HepG2 (cell line): ENCODE data around the gene GCNT2. TPM values are rescaled to one million over a fixed set of nuclear protein-coding genes. Genes with fewer than 3 reads are reported as not detected.

ENCODE experiments used
- BCL6 ChIP-seq: IDR thresholded peaks from 2 replicates; pipeline ENCODE4 v1.6.1; 2016; ENCODE audit warnings: missing genetic modification reagents, missing compliant biosample characterization
- DMAP1 ChIP-seq: IDR thresholded peaks from 2 replicates; pipeline ENCODE4 v1.6.1; 2016
- DRAP1 ChIP-seq: IDR thresholded peaks from 2 replicates; pipeline ENCODE4 v1.6.1; 2016; ENCODE audit warnings: missing genetic modification reagents, missing compliant biosample characterization
- HNF4A ChIP-seq: sonication (generic); formaldehyde crosslinking; IDR thresholded peaks from 2 replicates; pipeline ENCODE4 v1.4.0; 2020; ENCODE audit warnings: missing genetic modification reagents
- LCORL ChIP-seq, 2 experiments: fragments of 450-650 bp in 1 of 2; sonication (generic) in 1 of 2; formaldehyde crosslinking in 1 of 2; IDR thresholded peaks; 2 replicates each; pipeline versions ENCODE4 v1.5.0 to v1.6.1; 2017 to 2020; ENCODE audit warnings: antibody characterized with exemption in 1 of 2, missing genetic modification reagents in 1 of 2
- MAF1 ChIP-seq: sonication (generic); formaldehyde crosslinking; IDR thresholded peaks from 2 replicates; pipeline ENCODE4 v1.5.0; 2020; ENCODE audit warnings: missing genetic modification reagents, borderline replicate concordance
- NFKBIZ ChIP-seq: IDR thresholded peaks from 2 replicates; pipeline ENCODE4 v1.6.1; 2018; ENCODE audit warnings: missing genetic modification reagents, missing compliant biosample characterization
- PHF8 ChIP-seq: sonication (generic); formaldehyde crosslinking; IDR thresholded peaks from 2 replicates; pipeline ENCODE4 v1.5.0; 2020; ENCODE audit warnings: missing genetic modification reagents
- PRDM4 ChIP-seq: sonication (generic); formaldehyde crosslinking; IDR thresholded peaks from 2 replicates; pipeline ENCODE4 v1.9.0; 2021; ENCODE audit warnings: missing genetic modification reagents, borderline replicate concordance
- REPIN1 ChIP-seq: sonication (generic); formaldehyde crosslinking; IDR thresholded peaks from 2 replicates; pipeline ENCODE4 v1.8.0; 2022; ENCODE audit warnings: missing genetic modification reagents, low read depth, mild to moderate bottlenecking, borderline replicate concordance
- SETDB1 ChIP-seq: sonication (generic); formaldehyde crosslinking; IDR thresholded peaks from 2 replicates; pipeline ENCODE4 v1.5.1; 2020; ENCODE audit warnings: missing genetic modification reagents, mild to moderate bottlenecking, borderline replicate concordance
- SIX4 ChIP-seq: sonication (generic); formaldehyde crosslinking; IDR thresholded peaks from 2 replicates; pipeline ENCODE4 v1.4.0; 2020; ENCODE audit warnings: missing genetic modification reagents
- SNAPC5 ChIP-seq: sonication (generic); formaldehyde crosslinking; IDR thresholded peaks from 2 replicates; pipeline ENCODE4 v1.8.1; 2023; ENCODE audit warnings: mild to moderate bottlenecking, missing genetic modification reagents, borderline replicate concordance
- SOX13 ChIP-seq, 3 experiments: fragments of 450-650 bp in 1 of 3; sonication (generic) in 1 of 3; formaldehyde crosslinking in 1 of 3; IDR thresholded peaks in 2 of 3; conservative IDR thresholded peaks in 1 of 3; 2 replicates each; pipeline versions ENCODE4 v1.5.0 to v1.6.1; 2016 to 2020; ENCODE audit warnings: antibody characterized with exemption in 1 of 3, mild to moderate bottlenecking in 1 of 3, missing compliant biosample characterization in 1 of 3, missing genetic modification reagents in 1 of 3, moderate library complexity in 1 of 3
- THYN1 ChIP-seq: sonication (generic); formaldehyde crosslinking; IDR thresholded peaks from 2 replicates; pipeline ENCODE4 v1.8.1; 2023; ENCODE audit warnings: low read depth, mild to moderate bottlenecking, moderate library complexity, missing genetic modification reagents, borderline replicate concordance
- ZFX ChIP-seq: sonication (generic); formaldehyde crosslinking; IDR thresholded peaks from 2 replicates; pipeline ENCODE4 v1.4.0; 2020; ENCODE audit warnings: mild to moderate bottlenecking, low read depth, missing genetic modification reagents, moderate library complexity
- ZKSCAN5 ChIP-seq: sonication (generic); formaldehyde crosslinking; IDR thresholded peaks from 2 replicates; pipeline ENCODE4 v1.5.1; 2020; ENCODE audit warnings: mild to moderate bottlenecking, missing genetic modification reagents
- ZNF205 ChIP-seq: IDR thresholded peaks from 2 replicates; pipeline ENCODE4 v1.6.1; 2018; ENCODE audit warnings: missing biosample characterization, missing genetic modification reagents
- ZNF256 ChIP-seq: sonication (generic); formaldehyde crosslinking; conservative IDR thresholded peaks from 2 replicates; pipeline ENCODE4 v1.4.0; 2020; ENCODE audit warnings: missing genetic modification reagents
- ZNF547 ChIP-seq: sonication (generic); formaldehyde crosslinking; IDR thresholded peaks from 2 replicates; pipeline ENCODE4 v1.5.1; 2020; ENCODE audit warnings: mild to moderate bottlenecking, missing genetic modification reagents
- ZNF788 ChIP-seq: sonication (generic); formaldehyde crosslinking; IDR thresholded peaks from 2 replicates; pipeline ENCODE4 v1.5.0; 2020; ENCODE audit warnings: mild to moderate bottlenecking, missing genetic modification reagents, borderline replicate concordance
- ZSCAN29 ChIP-seq: sonication (generic); formaldehyde crosslinking; conservative IDR thresholded peaks from 2 replicates; pipeline ENCODE4 v1.4.0; 2020; ENCODE audit warnings: mild to moderate bottlenecking, missing genetic modification reagents
- polyA plus RNA-seq, 8 experiments: library from polyadenylated mRNA; depleted of rRNA in 3 of 8; stranded (reverse) in 7 of 8; unstranded in 1 of 8; fragments of >200 nt; fragmentation: Illumina TruSeq in 4 of 8; extraction: Trizol in 4 of 8; gene quantifications; 2 replicates each; pipeline versions ENCODE4 v1.2.1 to v1.2.3, GENCODE V29; 2011 to 2016; ENCODE audit warnings: low read depth in 4 of 8, missing spikeins in 1 of 8, mixed read lengths in 1 of 8; ENCODE audit not compliant: insufficient read depth in 1 of 8
- total RNA-seq, 5 experiments: library from RNA; depleted of rRNA; stranded (reverse); fragments of >200 nt; fragmentation: Illumina TruSeq; extraction: Trizol; gene quantifications; 2 replicates each; pipeline ENCODE4 v1.2.3, GENCODE V29; 2016; ENCODE audit warnings: low read depth in 1 of 5
- TF ChIP-seq, protein P1 (sequence below): sonication (generic); formaldehyde crosslinking; IDR thresholded peaks from 2 replicates; pipeline ENCODE4 v1.5.0; 2020; ENCODE audit warnings: missing genetic modification reagents
- TF ChIP-seq, protein P2 (sequence below): sonication (generic); formaldehyde crosslinking; IDR thresholded peaks from 2 replicates; pipeline ENCODE4 v1.5.0; 2020; ENCODE audit warnings: missing genetic modification reagents, mild to moderate bottlenecking, borderline replicate concordance

Gene GCNT2
- total and polyA plus RNA-seq, 2 of the 13 experiments (the other 11 are each of a cell fraction or from before 2014, with no cell fraction given) = 11.8 to 31.9 TPM

- TF ChIP-seq BCL6 (CRISPR knock-in tag) = peak; percentile 54
- 0 out of 2 replicates have a peak, but pooled peaks have one; percentile 65 for TF ChIP-seq MAF1 (CRISPR knock-in tag)
- no peak for TF ChIP-seq PRDM4
- 0 out of 2 replicates have a peak, but pooled peaks have one; percentile 39 for TF ChIP-seq DMAP1 (CRISPR knock-in tag)
- peak; percentile 76 for TF ChIP-seq SIX4 (CRISPR knock-in tag)
- TF ChIP-seq NFKBIZ (CRISPR knock-in tag) = 0 out of 2 replicates have a peak, but pooled peaks have one; percentile 27
- TF ChIP-seq SNAPC5 (CRISPR knock-in tag) = peak; percentile 53; the same call in 1 of the 2 replicates
- TF ChIP-seq SOX13 (IDR thresholded peaks at IDR 0.05) = no peak
- TF ChIP-seq SOX13 (CRISPR knock-in tag; conservative IDR thresholded peaks at IDR 0.05 in 1 of 2, IDR thresholded peaks at IDR 0.05 in 1 of 2) = peak in 1 of 2 experiments; percentile 43; a peak in 1 of 4 replicates
- no peak for TF ChIP-seq ZNF256 (CRISPR knock-in tag)
- peak; percentile 49; the same call in 1 of the 2 replicates for TF ChIP-seq ZFX (CRISPR knock-in tag)
- TF ChIP-seq ZNF205 (CRISPR knock-in tag) = 0 out of 2 replicates have a peak, but pooled peaks have one; percentile 27
- no peak for TF ChIP-seq LCORL (IDR thresholded peaks at IDR 0.05)
- TF ChIP-seq LCORL (CRISPR knock-in tag; IDR thresholded peaks at IDR 0.05) = peak; percentile 42; the same call in 1 of the 2 replicates
- TF ChIP-seq REPIN1 = no peak
- 0 out of 2 replicates have a peak, but pooled peaks have one; percentile 48 for TF ChIP-seq ZSCAN29 (CRISPR knock-in tag)
- peak; percentile 15; the same call in 1 of the 2 replicates for TF ChIP-seq HNF4A
- TF ChIP-seq PHF8 (CRISPR knock-in tag) = 0 out of 2 replicates have a peak, but pooled peaks have one; percentile 18
- TF ChIP-seq, protein P1, sequence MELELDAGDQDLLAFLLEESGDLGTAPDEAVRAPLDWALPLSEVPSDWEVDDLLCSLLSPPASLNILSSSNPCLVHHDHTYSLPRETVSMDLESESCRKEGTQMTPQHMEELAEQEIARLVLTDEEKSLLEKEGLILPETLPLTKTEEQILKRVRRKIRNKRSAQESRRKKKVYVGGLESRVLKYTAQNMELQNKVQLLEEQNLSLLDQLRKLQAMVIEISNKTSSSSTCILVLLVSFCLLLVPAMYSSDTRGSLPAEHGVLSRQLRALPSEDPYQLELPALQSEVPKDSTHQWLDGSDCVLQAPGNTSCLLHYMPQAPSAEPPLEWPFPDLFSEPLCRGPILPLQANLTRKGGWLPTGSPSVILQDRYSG (CRISPR knock-in tag) = no peak
- peak; percentile 59 for TF ChIP-seq DRAP1 (CRISPR knock-in tag)
- TF ChIP-seq ZNF788 (CRISPR knock-in tag) = 0 out of 2 replicates have a peak, but pooled peaks have one; percentile 13
- TF ChIP-seq THYN1 (CRISPR knock-in tag) = 0 out of 2 replicates have a peak, but pooled peaks have one; percentile 56
- TF ChIP-seq, protein P2, sequence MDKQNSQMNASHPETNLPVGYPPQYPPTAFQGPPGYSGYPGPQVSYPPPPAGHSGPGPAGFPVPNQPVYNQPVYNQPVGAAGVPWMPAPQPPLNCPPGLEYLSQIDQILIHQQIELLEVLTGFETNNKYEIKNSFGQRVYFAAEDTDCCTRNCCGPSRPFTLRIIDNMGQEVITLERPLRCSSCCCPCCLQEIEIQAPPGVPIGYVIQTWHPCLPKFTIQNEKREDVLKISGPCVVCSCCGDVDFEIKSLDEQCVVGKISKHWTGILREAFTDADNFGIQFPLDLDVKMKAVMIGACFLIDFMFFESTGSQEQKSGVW (CRISPR knock-in tag) = no peak
- TF ChIP-seq ZKSCAN5 = no peak
- 0 out of 2 replicates have a peak, but pooled peaks have one; percentile 13 for TF ChIP-seq ZNF547 (CRISPR knock-in tag)
- no peak for TF ChIP-seq SETDB1
These were observed at the start of gene GCNT2 (continued) for GRCh38 chr6:10521104-10521808.
